K562 (cell line): ENCODE results near the gene ZFP36. TPM values are rescaled to one million over a fixed set of nuclear protein-coding genes. Genes with fewer than 3 reads are reported as not detected.
A peak's percentile ranks its signal among the peaks of the same experiment; 100 is the strongest.

Experiments
- ADNP ChIP-seq: fragments of 200-800 bp; sonication (Bioruptor generic); IDR thresholded peaks from 2 replicates; pipeline ENCODE4 v1.6.1; 2016; ENCODE audit warnings: missing genetic modification characterization, missing compliant biosample characterization
- ATF1 ChIP-seq, 2 experiments: fragments of 450-650 bp in 1 of 2; IDR thresholded peaks; 2 replicates each; pipeline ENCODE4 v1.6.1; 2016; ENCODE audit warnings: missing compliant biosample characterization in 1 of 2, missing genetic modification characterization in 1 of 2
- BRD9 ChIP-seq: fragments of 450-650 bp; IDR thresholded peaks from 2 replicates; pipeline ENCODE4 v1.6.1; 2018; ENCODE audit warnings: low read depth; ENCODE audit not compliant: partially characterized antibody
- BRF1 ChIP-seq: IDR thresholded peaks from 3 replicates; pipeline ENCODE4 v1.6.1; 2011; ENCODE audit warnings: borderline replicate concordance, mild to moderate bottlenecking; ENCODE audit not compliant: insufficient read length; ENCODE audit errors: extremely low read depth
- ELF2 ChIP-seq: fragments of 250-450 bp; sonication (Bioruptor Pico); IDR thresholded peaks from 2 replicates; pipeline ENCODE4 v1.5.0; 2021; ENCODE audit warnings: mild to moderate bottlenecking
- ETV5 ChIP-seq: sonication (generic); formaldehyde crosslinking; IDR thresholded peaks from 2 replicates; pipeline ENCODE4 v1.4.0; 2020; ENCODE audit warnings: low read depth, mild to moderate bottlenecking, missing genetic modification reagents
- MECOM ChIP-seq: fragments of 250-450 bp; sonication (Bioruptor Pico); IDR thresholded peaks from 2 replicates; pipeline ENCODE4 v1.8.0; 2022; ENCODE audit warnings: inconsistent platforms
- NUFIP1 ChIP-seq: fragments of 450-650 bp; IDR thresholded peaks from 2 replicates; pipeline ENCODE4 v1.6.1; 2018; ENCODE audit not compliant: partially characterized antibody
- PRMT5 ChIP-seq: sonication (generic); formaldehyde crosslinking; IDR thresholded peaks from 2 replicates; pipeline ENCODE4 v1.5.0; 2020; ENCODE audit warnings: missing genetic modification reagents
- PRPF4 ChIP-seq: fragments of 200-400 bp; formaldehyde crosslinking; IDR thresholded peaks from one replicate; pipeline ENCODE4 v1.6.1; 2017; ENCODE audit warnings: low read length, low read depth, mild to moderate bottlenecking; ENCODE audit not compliant: insufficient read depth, poor library complexity, severe bottlenecking
- RAD51 ChIP-seq: fragments of 450-650 bp; IDR thresholded peaks from 2 replicates; pipeline ENCODE4 v1.7.1; 2016; ENCODE audit warnings: low read depth, mild to moderate bottlenecking, borderline replicate concordance
- RBM15 ChIP-seq: fragments of 200-400 bp; formaldehyde crosslinking; IDR thresholded peaks from 2 replicates; pipeline ENCODE4 v1.6.1; 2018; ENCODE audit warnings: mild to moderate bottlenecking, low read length, moderate library complexity; ENCODE audit not compliant: insufficient read depth
- TRIM25 ChIP-seq: fragments of 450-650 bp; IDR thresholded peaks from 2 replicates; pipeline ENCODE4 v1.7.0; 2016; ENCODE audit warnings: borderline replicate concordance
- ZBTB33 ChIP-seq: sonication (generic); formaldehyde crosslinking; IDR thresholded peaks from 2 replicates; pipeline ENCODE4 v1.8.1; 2023; ENCODE audit warnings: mild to moderate bottlenecking, missing genetic modification reagents
- ZNF121 ChIP-seq: sonication (generic); formaldehyde crosslinking; conservative IDR thresholded peaks from 2 replicates; pipeline ENCODE4 v1.8.0; 2022; ENCODE audit warnings: missing genetic modification reagents
- ZNF140 ChIP-seq: fragments of 250-450 bp; sonication (Bioruptor Pico); IDR thresholded peaks from 2 replicates; pipeline ENCODE4 v1.8.0; 2021; ENCODE audit warnings: moderate library complexity, mild to moderate bottlenecking, inconsistent platforms
- ZNF165 ChIP-seq: fragments of 250-450 bp; sonication (Bioruptor Pico); IDR thresholded peaks from 2 replicates; pipeline ENCODE4 v1.4.0; 2020; ENCODE audit warnings: borderline replicate concordance
- ZNF561 ChIP-seq: fragments of 450-650 bp; formaldehyde crosslinking; conservative IDR thresholded peaks from 2 replicates; pipeline ENCODE4 v1.4.0; 2020; ENCODE audit warnings: mild to moderate bottlenecking, moderate library complexity
- polyA plus RNA-seq, 8 experiments: library from polyadenylated mRNA; depleted of rRNA in 4 of 8; stranded (reverse) in 5 of 8; unstranded in 3 of 8; fragments of >200 nt; fragmentation: Nextera tagmentation in 2 of 8; fragmentation: Illumina TruSeq in 1 of 8; extraction: Ambion mirVana in 2 of 8; extraction: Trizol in 1 of 8; gene quantifications; 2 replicates each; pipeline versions ENCODE4 v1.2.1 to v1.2.3, GENCODE V29; 2011 to 2014; ENCODE audit warnings: inconsistent platforms in 1 of 8, missing spikeins in 1 of 8
- total RNA-seq, 7 experiments: library from RNA; depleted of rRNA in 6 of 7; stranded (reverse); fragments of >200 nt in 6 of 7; fragmentation: Illumina TruSeq in 2 of 7; extraction: Trizol in 2 of 7; gene quantifications; 2 replicates each; pipeline versions ENCODE4 v1.2.1 to v1.2.3, GENCODE V29; 2011 to 2021; ENCODE audit warnings: low replicate concordance in 1 of 7
- TF ChIP-seq, protein P1 (sequence below): sonication (generic); formaldehyde crosslinking; IDR thresholded peaks from 2 replicates; pipeline ENCODE4 v1.8.0; 2022; ENCODE audit warnings: mild to moderate bottlenecking, missing genetic modification reagents

Gene ZFP36
- total and polyA plus RNA-seq, 9 of the 15 experiments (the other 6 are each of a cell fraction or from before 2014, with no cell fraction given) = 1.0 to 20.1 (median 3.5) TPM

- TF ChIP-seq ZBTB33 (CRISPR knock-in tag) (peak; percentile 84), ELF2 (CRISPR knock-in tag) (peak; percentile 40; the same call in 1 of the 2 replicates), ZNF561 (CRISPR knock-in tag) (0 out of 2 replicates have a peak, but pooled peaks have one; percentile 53), RBM15 (no peak), ATF1 (CRISPR knock-in tag; IDR thresholded peaks at IDR 0.05) (0 out of 2 replicates have a peak, but pooled peaks have one; percentile 25), ATF1 (tag; IDR thresholded peaks at IDR 0.05) (peak; percentile 94), ADNP (tag) (peak; percentile 100), MECOM (CRISPR knock-in tag) (0 out of 2 replicates have a peak, but pooled peaks have one; percentile 38), ZNF121 (CRISPR knock-in tag) (no peak), PRPF4 (peak; percentile 95), ZNF140 (CRISPR knock-in tag) (no peak), ZNF165 (no peak), RAD51 (peak; percentile 93), PRMT5 (CRISPR knock-in tag) (no peak), BRF1 (peak; percentile 93), NUFIP1 (no peak), TRIM25 (no peak), BRD9 (peak; percentile 71), ETV5 (peak; percentile 98)
- TF ChIP-seq, protein P1, sequence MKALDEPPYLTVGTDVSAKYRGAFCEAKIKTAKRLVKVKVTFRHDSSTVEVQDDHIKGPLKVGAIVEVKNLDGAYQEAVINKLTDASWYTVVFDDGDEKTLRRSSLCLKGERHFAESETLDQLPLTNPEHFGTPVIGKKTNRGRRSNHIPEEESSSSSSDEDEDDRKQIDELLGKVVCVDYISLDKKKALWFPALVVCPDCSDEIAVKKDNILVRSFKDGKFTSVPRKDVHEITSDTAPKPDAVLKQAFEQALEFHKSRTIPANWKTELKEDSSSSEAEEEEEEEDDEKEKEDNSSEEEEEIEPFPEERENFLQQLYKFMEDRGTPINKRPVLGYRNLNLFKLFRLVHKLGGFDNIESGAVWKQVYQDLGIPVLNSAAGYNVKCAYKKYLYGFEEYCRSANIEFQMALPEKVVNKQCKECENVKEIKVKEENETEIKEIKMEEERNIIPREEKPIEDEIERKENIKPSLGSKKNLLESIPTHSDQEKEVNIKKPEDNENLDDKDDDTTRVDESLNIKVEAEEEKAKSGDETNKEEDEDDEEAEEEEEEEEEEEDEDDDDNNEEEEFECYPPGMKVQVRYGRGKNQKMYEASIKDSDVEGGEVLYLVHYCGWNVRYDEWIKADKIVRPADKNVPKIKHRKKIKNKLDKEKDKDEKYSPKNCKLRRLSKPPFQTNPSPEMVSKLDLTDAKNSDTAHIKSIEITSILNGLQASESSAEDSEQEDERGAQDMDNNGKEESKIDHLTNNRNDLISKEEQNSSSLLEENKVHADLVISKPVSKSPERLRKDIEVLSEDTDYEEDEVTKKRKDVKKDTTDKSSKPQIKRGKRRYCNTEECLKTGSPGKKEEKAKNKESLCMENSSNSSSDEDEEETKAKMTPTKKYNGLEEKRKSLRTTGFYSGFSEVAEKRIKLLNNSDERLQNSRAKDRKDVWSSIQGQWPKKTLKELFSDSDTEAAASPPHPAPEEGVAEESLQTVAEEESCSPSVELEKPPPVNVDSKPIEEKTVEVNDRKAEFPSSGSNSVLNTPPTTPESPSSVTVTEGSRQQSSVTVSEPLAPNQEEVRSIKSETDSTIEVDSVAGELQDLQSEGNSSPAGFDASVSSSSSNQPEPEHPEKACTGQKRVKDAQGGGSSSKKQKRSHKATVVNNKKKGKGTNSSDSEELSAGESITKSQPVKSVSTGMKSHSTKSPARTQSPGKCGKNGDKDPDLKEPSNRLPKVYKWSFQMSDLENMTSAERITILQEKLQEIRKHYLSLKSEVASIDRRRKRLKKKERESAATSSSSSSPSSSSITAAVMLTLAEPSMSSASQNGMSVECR = peak; percentile 64
Observed at GRCh38 chr19:39412100-39412866, 5.6 kb downstream of the ZFP36 start, which contains the start of gene PLEKHG2 (continued).
